HL-60 (cell line): ENCODE measurements around the gene LANCL2.

ENCODE experiments used
- DNase-seq, 2 experiments: peaks; one replicate each; pipeline ENCODE4 v3.0.0-alpha.2; 2010 to 2020; ENCODE audit warnings: low read depth in 1 of 2, low spot score in 1 of 2
- H3K27ac ChIP-seq: fragments of 250-450 bp; sonication (Bioruptor Pico); replicated peaks from 2 replicates; pipeline ENCODE4 v1.5.1; 2020; ENCODE audit warnings: mild to moderate bottlenecking, moderate library complexity
- H3K27me3 ChIP-seq: fragments of 250-450 bp; sonication (Bioruptor Pico); 2 replicates; pipeline ENCODE4 v1.5.1; 2021; ENCODE audit warnings: mild to moderate bottlenecking, moderate library complexity; ENCODE audit not compliant: insufficient read depth, poor library complexity, severe bottlenecking
- H3K4me3 ChIP-seq: replicated peaks from 2 replicates; pipeline ENCODE4 v1.5.1; 2011; ENCODE audit warnings: mild to moderate bottlenecking, control low read depth, low read length; ENCODE audit not compliant: insufficient read depth
- GABPA ChIP-seq: IDR thresholded peaks from 2 replicates; pipeline ENCODE4 v1.6.1; 2012; ENCODE audit warnings: low read depth
- POLR2AphosphoS5 ChIP-seq: IDR thresholded peaks from 2 replicates; pipeline ENCODE4 v1.6.1; 2012; ENCODE audit warnings: low read depth
- SPI1 ChIP-seq: IDR thresholded peaks from 2 replicates; pipeline ENCODE4 v1.6.1; 2012; ENCODE audit warnings: low read depth, mild to moderate bottlenecking, borderline replicate concordance
- TF ChIP-seq, protein P1 (sequence below): IDR thresholded peaks from one replicate; pipeline ENCODE4 v1.5.1; 2011; ENCODE audit warnings: low read length, control low read depth, inconsistent platforms; ENCODE audit not compliant: insufficient read depth
- TF ChIP-seq, protein P2 (sequence below): IDR thresholded peaks from 2 replicates; pipeline ENCODE4 v1.6.1; 2012; ENCODE audit warnings: low read depth; ENCODE audit not compliant: insufficient replicate concordance

The LANCL2 gene

DNA sequence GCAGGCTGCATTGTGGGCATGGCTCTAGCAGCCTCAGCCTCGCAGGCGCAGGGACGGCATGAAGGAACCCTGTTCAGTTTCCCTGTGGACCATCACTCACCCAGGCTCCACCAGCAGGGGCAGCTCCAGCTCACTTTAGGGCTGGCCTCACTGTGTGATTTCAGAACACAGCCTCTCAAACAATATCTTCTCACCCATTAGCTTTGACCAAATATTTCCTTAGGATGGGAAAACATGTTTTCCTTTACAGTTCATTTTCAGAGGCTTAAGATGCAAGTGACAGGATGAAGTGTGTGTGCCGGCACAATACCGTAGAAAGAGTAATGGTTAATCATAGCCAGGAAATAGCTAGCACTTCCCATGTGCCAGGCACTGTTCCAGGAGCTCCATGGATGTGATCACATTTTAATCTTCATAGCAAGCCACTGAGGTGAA lies 58.2 kb downstream of the LANCL2 start:
- Histone ChIP-seq H3K27ac (no peak overlapping the region), H3K27me3 (no peaks in the 10 kb centered on the region), H3K4me3 (no peak overlapping the region)
- TF ChIP-seq, protein P1, sequence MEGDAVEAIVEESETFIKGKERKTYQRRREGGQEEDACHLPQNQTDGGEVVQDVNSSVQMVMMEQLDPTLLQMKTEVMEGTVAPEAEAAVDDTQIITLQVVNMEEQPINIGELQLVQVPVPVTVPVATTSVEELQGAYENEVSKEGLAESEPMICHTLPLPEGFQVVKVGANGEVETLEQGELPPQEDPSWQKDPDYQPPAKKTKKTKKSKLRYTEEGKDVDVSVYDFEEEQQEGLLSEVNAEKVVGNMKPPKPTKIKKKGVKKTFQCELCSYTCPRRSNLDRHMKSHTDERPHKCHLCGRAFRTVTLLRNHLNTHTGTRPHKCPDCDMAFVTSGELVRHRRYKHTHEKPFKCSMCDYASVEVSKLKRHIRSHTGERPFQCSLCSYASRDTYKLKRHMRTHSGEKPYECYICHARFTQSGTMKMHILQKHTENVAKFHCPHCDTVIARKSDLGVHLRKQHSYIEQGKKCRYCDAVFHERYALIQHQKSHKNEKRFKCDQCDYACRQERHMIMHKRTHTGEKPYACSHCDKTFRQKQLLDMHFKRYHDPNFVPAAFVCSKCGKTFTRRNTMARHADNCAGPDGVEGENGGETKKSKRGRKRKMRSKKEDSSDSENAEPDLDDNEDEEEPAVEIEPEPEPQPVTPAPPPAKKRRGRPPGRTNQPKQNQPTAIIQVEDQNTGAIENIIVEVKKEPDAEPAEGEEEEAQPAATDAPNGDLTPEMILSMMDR, result no peak
- TF ChIP-seq POLR2AphosphoS5 (no peak), SPI1 (no peak), GABPA (no peak)
- TF ChIP-seq, protein P2, sequence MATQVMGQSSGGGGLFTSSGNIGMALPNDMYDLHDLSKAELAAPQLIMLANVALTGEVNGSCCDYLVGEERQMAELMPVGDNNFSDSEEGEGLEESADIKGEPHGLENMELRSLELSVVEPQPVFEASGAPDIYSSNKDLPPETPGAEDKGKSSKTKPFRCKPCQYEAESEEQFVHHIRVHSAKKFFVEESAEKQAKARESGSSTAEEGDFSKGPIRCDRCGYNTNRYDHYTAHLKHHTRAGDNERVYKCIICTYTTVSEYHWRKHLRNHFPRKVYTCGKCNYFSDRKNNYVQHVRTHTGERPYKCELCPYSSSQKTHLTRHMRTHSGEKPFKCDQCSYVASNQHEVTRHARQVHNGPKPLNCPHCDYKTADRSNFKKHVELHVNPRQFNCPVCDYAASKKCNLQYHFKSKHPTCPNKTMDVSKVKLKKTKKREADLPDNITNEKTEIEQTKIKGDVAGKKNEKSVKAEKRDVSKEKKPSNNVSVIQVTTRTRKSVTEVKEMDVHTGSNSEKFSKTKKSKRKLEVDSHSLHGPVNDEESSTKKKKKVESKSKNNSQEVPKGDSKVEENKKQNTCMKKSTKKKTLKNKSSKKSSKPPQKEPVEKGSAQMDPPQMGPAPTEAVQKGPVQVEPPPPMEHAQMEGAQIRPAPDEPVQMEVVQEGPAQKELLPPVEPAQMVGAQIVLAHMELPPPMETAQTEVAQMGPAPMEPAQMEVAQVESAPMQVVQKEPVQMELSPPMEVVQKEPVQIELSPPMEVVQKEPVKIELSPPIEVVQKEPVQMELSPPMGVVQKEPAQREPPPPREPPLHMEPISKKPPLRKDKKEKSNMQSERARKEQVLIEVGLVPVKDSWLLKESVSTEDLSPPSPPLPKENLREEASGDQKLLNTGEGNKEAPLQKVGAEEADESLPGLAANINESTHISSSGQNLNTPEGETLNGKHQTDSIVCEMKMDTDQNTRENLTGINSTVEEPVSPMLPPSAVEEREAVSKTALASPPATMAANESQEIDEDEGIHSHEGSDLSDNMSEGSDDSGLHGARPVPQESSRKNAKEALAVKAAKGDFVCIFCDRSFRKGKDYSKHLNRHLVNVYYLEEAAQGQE, result no peak
- no peak for DNase-seq

DNA sequence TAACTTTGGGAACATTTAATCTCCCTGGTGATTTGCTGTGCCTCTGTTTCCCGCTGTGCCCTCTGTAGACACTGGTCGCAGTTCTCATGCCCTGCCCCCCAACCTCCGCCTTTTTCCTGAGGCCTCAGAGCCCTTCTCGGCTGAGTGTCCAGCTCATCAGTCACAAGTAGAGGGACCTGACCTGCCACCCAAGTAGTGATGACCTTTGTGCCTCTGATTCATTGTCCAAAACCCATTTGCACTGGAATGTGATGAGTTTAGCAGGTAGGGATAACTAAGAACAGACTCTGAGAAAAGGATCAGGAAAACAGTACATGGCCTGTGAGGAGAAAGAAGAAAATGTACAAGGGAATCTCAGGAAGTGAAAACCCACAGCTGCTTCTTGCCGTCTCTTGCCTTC lies 58.8 kb downstream of the LANCL2 start:
- Histone ChIP-seq H3K4me3 (no peak overlapping the region), H3K27me3 (no peaks in the 10 kb centered on the region), H3K27ac (no peak overlapping the region)
- TF ChIP-seq, protein P2, result no peak
- no peak for TF ChIP-seq POLR2AphosphoS5
- no peak for DNase-seq

DNA sequence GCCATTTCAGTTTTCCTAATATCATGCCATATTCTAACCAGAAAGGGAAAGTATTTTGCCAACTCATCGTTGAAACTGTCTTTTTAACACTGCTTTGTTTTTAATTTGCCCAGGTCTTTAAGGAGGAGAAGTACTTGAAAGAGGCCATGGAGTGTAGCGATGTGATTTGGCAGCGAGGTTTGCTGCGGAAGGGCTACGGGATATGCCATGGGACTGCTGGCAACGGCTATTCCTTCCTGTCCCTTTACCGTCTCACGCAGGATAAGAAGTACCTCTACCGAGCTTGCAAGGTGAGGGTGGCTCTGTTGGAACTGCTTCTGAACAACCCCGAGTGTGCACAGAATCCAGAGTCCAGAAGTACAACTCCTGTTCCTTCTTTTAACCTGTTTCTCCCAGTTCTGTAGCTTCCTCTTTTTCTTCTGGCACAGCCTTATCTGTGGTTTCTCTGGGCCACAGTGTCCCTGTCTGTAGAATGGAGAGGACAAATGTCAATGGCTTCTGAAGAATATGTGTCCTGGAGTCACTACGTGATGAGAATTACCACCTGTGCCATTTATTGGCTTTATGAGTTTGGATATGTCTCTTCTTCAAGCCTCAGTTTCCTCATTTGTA lies 60.1 kb downstream of the LANCL2 start:
- TF ChIP-seq GABPA, result no peak
- peak; percentile 73; the same call in 1 of the 2 replicates for TF ChIP-seq SPI1
- no peaks in the 10 kb centered on the region for H3K27me3 ChIP-seq
- DNase-seq, result peak in 1 of 2 experiments; percentile 54
- H3K27ac ChIP-seq, result no peak overlapping the region
- no peak overlapping the region for H3K4me3 ChIP-seq

DNA sequence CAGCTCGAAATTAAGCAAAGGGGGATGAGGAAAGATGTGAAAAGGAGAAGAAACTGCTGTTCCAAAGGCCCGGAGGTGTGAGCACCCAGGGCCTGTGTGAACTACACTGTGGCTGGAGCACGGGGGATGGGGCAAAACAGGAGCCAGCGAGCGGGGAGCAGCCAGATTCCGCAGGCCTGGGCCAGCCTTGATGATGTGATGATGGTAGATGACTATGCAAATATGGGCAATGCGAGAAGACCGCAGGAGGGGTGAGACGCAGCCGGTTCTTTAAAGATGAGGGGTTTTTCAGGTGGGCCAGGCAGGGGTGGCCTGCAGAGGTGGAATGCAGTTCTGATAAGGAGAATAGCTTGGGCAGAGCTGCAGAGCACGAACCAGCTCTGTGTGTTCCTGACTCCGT lies 61.5 kb downstream of the LANCL2 start:
- no peak for TF ChIP-seq SPI1
- TF ChIP-seq, protein P2, result no peak
- H3K27me3 ChIP-seq, result no peaks in the 10 kb centered on the region
- H3K4me3 ChIP-seq, result no peak overlapping the region
- no peak for DNase-seq
- no peak overlapping the region for H3K27ac ChIP-seq

DNA sequence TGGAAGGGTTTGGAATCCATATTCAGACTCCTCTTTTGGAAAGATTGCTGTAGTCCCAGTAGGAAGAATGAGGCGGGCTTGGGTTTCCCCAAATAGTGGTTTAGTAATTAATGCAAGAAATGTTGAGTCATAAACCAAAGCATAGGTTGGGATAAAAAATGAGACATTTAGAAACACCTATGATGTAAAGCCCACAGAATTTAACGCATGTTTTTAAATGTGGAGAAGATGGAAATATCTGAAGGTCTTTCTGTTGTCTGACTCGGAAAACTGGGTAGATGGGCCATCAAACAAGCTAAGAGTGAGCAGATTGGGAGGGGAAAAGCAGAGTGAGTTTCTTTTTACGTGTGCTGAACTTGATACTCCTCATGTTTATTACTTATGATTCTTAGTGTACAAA lies 62.2 kb downstream of the LANCL2 start:
- no peak overlapping the region for H3K4me3 ChIP-seq
- DNase-seq, result no peak
- H3K27me3 ChIP-seq, result no peaks in the 10 kb centered on the region
- TF ChIP-seq, protein P2, result no peak
- TF ChIP-seq SPI1 (no peak), GABPA (no peak), POLR2AphosphoS5 (no peak)
- TF ChIP-seq, protein P1, result no peak
- H3K27ac ChIP-seq, result no peak overlapping the region
